Astrocyte of the spinal cord (primary cell): ENCODE results near the gene DDX31.

Experiments
- DNase-seq: peaks from one replicate; pipeline ENCODE4 v3.0.0; 2011; ENCODE audit warnings: low read depth, low spot score
- H3K4me3 ChIP-seq: 2 replicates; pipeline ENCODE4 v1.5.1; 2011; ENCODE audit warnings: low read depth, mild to moderate bottlenecking, low read length, moderate library complexity
- CTCF ChIP-seq: IDR thresholded peaks from 2 replicates; pipeline ENCODE4 v1.5.1; 2012; ENCODE audit warnings: low read depth, mild to moderate bottlenecking, low read length, inconsistent platforms
- in situ Hi-C: cut with HindIII; loops from 2 replicates; pipeline ENCODE4 v1.10.0; 2017; ENCODE audit warnings: low sequenced_read_pairs

The DDX31 gene

DNA sequence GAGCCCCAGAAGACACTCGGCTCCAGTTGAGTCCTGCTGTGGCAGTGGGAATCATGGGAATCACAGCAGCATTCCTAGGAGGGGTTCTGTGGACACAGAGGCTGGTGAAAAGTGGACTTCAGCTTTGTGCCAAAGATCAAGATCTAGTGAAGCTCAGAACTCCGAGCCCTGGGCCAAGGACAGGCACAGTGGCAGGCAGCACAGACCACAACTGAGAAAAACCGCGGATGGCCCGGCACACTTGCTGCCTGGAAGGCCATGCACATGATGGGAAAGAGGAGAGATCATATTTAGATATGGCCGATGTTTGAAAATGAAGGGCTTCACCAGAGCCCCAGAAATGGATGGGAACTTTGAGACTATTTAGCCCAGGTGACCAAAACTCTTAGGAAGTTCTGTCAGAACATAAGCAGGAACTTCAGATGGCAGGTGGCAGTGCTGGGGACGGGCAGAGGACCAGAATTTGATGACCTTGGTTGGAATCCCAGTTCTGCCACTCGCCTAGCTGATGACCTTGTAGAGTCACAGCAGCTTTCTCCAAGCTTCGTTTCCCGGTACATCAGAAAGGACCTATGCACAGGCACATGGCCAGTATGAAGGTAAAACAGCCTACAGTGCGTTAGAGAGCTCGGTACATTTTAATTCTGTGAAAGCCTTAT lies 69.3 kb downstream of the DDX31 start:
- in situ Hi-C loops, result no loop called here
- no peak for DNase-seq
- TF ChIP-seq CTCF, result no peak
- H3K4me3 ChIP-seq, result no peak overlapping the region

DNA sequence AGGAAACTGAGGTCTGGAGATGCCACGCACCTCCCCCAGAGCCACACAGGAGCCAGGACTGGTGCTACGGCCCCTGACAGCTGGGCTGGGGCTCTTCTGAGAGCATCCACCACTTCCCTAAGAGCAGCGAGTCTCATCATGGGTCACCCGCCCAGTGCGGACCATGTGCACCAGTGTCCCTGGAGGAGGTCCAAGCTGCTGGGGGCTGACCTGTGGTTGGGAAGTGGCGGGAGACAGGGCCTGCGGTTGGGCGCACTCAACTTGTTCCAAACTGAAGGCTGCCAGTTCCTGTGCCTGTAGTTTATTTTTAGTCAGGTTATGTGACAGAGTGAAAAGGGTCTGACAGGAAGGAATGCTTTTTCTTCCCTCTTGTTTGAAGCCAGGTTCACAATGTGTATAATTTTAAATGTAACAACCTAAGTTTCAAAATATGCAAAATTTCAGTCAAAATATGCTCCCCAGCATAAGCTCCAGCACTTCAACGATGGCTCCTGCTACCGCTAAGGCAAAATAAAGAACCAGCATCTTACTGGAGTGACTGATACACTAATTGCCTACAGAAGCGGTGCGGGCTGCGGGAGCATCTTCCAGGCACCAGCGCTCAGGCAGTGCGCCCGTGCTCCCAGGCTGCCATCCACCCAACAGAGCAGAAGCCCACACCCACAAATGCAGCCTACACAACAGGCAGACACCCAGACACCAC lies 72.6 kb downstream of the DDX31 start:
- in situ Hi-C loops, result no loop called here

DNA sequence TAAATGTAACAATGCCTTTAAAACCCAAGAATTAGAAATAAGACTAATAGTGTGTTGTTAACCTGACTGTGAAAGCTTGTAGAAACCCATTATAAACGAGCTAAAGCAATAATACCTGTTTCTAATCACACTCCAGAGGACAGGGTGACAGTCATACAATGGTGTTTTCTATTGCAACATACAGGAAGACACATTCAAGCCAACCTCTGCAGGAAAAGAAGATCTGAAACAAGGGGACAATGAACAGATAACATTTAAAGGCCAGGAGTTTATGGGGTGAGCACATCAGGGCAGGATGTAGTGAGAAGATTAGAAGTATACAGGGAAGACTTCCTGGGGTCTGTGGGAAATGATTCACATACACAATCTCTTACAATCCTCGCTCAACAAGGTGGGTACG lies 73.6 kb downstream of the DDX31 start:
- no peak for DNase-seq
- no peak overlapping the region for H3K4me3 ChIP-seq
- in situ Hi-C loops, result no loop called here
- no peak for TF ChIP-seq CTCF

More for the DNA sequence above, 72.6 kb downstream of the DDX31 start:
- no peak for TF ChIP-seq CTCF
- no peak overlapping the region for H3K4me3 ChIP-seq
- DNase-seq, result peak; percentile 44

DNA sequence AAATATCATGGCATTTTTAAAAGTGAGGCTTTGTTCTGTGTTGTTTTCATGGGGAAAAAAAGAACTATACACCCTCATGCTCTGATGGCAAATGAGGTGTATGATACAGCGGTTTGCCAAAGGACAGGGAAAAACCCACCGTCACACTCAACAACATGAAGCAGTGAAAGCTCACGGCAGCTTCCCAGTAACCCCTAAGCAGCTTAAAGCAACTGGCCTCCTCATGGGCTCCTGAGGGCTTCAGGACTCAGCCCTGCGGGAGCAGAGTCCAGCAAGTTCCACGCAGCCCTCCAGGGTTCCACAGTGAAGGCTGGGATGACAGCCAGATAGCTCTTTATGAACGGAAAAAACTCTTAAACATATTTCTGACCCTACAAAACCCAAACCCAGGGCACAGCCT lies 74.5 kb downstream of the DDX31 start:
- no peak for TF ChIP-seq CTCF
- no peak overlapping the region for H3K4me3 ChIP-seq
- no peak for DNase-seq
- in situ Hi-C loops, result no loop called here

DNA sequence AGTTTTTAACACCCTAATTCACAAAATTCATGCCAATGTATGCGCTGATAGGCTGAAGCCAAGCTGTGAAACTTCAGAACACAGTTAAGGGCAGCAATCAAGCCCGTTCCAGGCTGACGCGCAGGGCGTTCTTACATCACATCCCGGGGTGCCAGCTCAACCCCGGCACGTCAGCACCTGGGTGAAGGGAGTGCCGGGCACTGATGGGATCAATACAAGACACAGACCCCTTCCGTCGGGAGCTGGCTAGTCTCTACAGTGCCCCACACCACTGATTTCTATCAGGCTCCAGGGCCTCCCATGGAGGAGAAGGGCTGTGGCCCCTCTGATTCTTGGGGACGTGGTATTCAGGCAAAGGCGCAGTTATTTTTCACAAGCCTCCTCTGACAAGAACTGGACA lies 75.4 kb downstream of the DDX31 start:
- no peak overlapping the region for H3K4me3 ChIP-seq
- in situ Hi-C loops, result no loop called here
- no peak for TF ChIP-seq CTCF
- no peak for DNase-seq

GRCh38 chr9:132592451-132592850 lies 77.3 kb downstream of the DDX31 start:
- no peak for DNase-seq
- no peak for TF ChIP-seq CTCF
- in situ Hi-C loops, result no loop called here
- H3K4me3 ChIP-seq, result no peak overlapping the region
